CD4-positive, CD25-positive, alpha-beta regulatory T cell (primary cell): Measurements from ENCODE around the gene CACNA1H. TPM values are rescaled to one million over a fixed set of nuclear protein-coding genes. Genes with fewer than 3 reads are reported as not detected.
"Not testable (repeated sequence)": the region's sequence is repeated elsewhere in the genome, so short reads cannot be mapped to it uniquely, and the experiment has no call there.

ENCODE experiments used
- ATAC-seq, 2 donors: fragments of 150-1000 bp; cut with Tn5 transposase; one replicate each; pipeline ENCODE4 v1.10.0; 2021; ENCODE audit warnings: low read depth in 2 of 2, moderate number of reproducible peaks in 2 of 2, moderate library complexity in 1 of 2
- DNase-seq, 3 donors: peaks; one replicate each; pipeline versions ENCODE4 v3.0.0 to v3.0.0-alpha.2; 2012 to 2022; ENCODE audit warnings: mixed read lengths in 1 of 3
- H3K27ac ChIP-seq: one replicate; pipeline ENCODE4 v1.7.0; 2013; ENCODE audit warnings: mild to moderate bottlenecking, low read length; ENCODE audit not compliant: insufficient read depth, poor library complexity, severe bottlenecking
- H3K27me3 ChIP-seq: one replicate; pipeline ENCODE4 v1.7.0; 2013; ENCODE audit warnings: low read length; ENCODE audit not compliant: control insufficient read depth, insufficient read depth
- H3K36me3 ChIP-seq: one replicate; pipeline ENCODE4 v1.7.0; 2013; ENCODE audit warnings: mild to moderate bottlenecking, low read length, moderate library complexity; ENCODE audit not compliant: control insufficient read depth, insufficient read depth
- H3K4me1 ChIP-seq: 2 replicates; pipeline ENCODE4 v1.7.0; 2013; ENCODE audit warnings: mild to moderate bottlenecking, low read length; ENCODE audit not compliant: insufficient read depth, control insufficient read depth, poor library complexity, severe bottlenecking
- H3K4me3 ChIP-seq: one replicate; pipeline ENCODE4 v1.7.0; 2013; ENCODE audit warnings: low read depth, mild to moderate bottlenecking, low read length, moderate library complexity
- H3K9me3 ChIP-seq, 2 experiments: 1 replicate in 1 of 2; 2 replicates in 1 of 2; pipeline ENCODE4 v1.7.0; 2013; ENCODE audit warnings: low read length in 2 of 2, mild to moderate bottlenecking in 1 of 2, moderate library complexity in 1 of 2; ENCODE audit not compliant: control insufficient read depth in 2 of 2
- H3K27ac Mint-ChIP-seq, 3 donors: one replicate each; pipeline ENCODE4 v1.8.0; 2020 to 2022; ENCODE audit warnings: mild to moderate bottlenecking in 3 of 3, mixed read lengths in 3 of 3, moderate library complexity in 2 of 3
- H3K27me3 Mint-ChIP-seq: one replicate; pipeline ENCODE4 v1.8.0; 2022; ENCODE audit warnings: mild to moderate bottlenecking, mixed read lengths
- H3K36me3 Mint-ChIP-seq: one replicate; pipeline ENCODE4 v1.8.0; 2020; ENCODE audit warnings: mixed read lengths
- H3K4me1 Mint-ChIP-seq, 4 donors: one replicate each; pipeline ENCODE4 v1.8.0; 2020 to 2022; ENCODE audit warnings: mixed read lengths in 4 of 4, mild to moderate bottlenecking in 1 of 4
- H3K4me3 Mint-ChIP-seq, 4 donors: one replicate each; pipeline ENCODE4 v1.8.0; 2020 to 2022; ENCODE audit warnings: mild to moderate bottlenecking in 4 of 4, mixed read lengths in 4 of 4, moderate library complexity in 3 of 4
- H3K9me3 Mint-ChIP-seq, 7 donors: one replicate each; pipeline ENCODE4 v1.8.0; 2020 to 2022; ENCODE audit warnings: mixed read lengths in 7 of 7, mild to moderate bottlenecking in 3 of 7, moderate library complexity in 2 of 7
- polyA plus RNA-seq, 4 donors: library from polyadenylated mRNA; unstranded; fragments of 300-500 nt; fragmentation: Illumina TruSeq; gene quantifications; one replicate each; pipeline ENCODE4 v1.2.3, GENCODE V29; 2021
- total RNA-seq: library from RNA; stranded (reverse); gene quantifications from one replicate; pipeline ENCODE4 v1.2.3, GENCODE V29; 2022

Gene CACNA1H
- total and polyA plus RNA-seq, 5 donors from 2014 or later, result 0.37 to 4.2 (median 0.50) TPM; not detected in 1

DNA sequence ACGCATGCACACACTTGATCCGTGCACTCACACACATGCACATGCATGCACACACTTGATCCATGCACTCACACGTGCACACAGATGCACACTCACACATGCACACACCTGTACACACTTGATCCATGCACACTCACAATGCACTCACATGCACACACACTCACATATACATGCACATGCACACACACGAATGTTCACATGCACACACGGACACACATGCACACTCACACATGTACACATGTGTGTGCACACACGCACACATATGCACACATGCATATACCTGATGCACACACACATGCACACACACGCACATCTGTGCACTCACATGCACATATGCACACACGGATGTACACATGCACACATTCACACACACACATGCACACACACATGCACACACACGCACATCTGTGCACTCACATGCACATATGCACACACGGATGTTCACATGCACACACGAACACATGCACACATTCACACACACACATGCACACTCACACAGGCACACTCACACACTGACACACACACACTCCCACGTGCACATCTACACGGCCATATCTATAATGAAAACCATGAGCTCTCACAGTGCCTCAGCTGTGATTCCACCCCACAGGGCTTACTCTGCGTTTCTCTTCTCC is 95.1 kb downstream of the CACNA1H start:
- not testable (repeated sequence) for H3K4me1 Mint-ChIP-seq, H3K27me3 ChIP-seq, H3K27me3 Mint-ChIP-seq, ATAC-seq, H3K27ac Mint-ChIP-seq, H3K4me3 ChIP-seq, H3K4me1 ChIP-seq, DNase-seq, H3K36me3 ChIP-seq, H3K9me3 ChIP-seq, H3K9me3 Mint-ChIP-seq, H3K36me3 Mint-ChIP-seq, H3K4me3 Mint-ChIP-seq, H3K27ac ChIP-seq

DNA sequence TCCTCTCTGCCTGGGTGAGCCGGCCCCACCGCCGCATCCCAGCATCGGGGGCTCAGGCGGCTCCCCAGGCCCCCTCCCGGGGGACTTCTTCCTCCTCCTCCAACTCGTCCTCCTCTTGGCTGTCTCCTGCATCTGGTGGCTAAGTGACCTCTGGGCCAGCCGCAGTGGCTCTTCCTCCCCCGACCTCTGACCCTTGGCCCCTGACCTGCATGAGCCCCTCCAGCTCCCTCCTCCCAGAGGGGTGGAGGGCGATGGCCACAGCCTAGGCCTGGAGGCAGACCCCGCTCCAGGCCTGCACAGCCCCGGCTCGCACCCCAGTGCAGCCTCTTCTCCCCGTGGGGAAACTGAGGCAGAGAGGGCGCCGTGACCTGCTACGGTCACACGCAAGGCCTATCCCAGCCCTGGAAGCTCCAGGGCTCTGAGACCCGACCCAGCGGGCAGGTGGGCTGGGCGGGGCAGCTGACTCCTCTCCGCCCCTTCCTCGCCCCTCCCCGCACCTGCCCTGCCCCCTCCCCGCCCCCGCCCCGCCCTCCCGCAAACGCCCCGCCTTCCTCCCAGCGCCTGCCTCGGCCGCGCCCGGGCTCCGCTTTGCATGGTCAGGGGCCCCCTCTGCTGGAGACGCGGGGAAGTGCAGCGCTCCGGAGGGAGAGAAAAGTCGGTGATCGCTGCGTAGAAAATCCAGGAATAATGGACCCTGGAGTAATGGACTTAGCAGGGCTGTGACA is 96.3 kb downstream of the CACNA1H start:
- H3K4me3 Mint-ChIP-seq, DNase-seq, H3K9me3 ChIP-seq: not testable (repeated sequence)

DNA sequence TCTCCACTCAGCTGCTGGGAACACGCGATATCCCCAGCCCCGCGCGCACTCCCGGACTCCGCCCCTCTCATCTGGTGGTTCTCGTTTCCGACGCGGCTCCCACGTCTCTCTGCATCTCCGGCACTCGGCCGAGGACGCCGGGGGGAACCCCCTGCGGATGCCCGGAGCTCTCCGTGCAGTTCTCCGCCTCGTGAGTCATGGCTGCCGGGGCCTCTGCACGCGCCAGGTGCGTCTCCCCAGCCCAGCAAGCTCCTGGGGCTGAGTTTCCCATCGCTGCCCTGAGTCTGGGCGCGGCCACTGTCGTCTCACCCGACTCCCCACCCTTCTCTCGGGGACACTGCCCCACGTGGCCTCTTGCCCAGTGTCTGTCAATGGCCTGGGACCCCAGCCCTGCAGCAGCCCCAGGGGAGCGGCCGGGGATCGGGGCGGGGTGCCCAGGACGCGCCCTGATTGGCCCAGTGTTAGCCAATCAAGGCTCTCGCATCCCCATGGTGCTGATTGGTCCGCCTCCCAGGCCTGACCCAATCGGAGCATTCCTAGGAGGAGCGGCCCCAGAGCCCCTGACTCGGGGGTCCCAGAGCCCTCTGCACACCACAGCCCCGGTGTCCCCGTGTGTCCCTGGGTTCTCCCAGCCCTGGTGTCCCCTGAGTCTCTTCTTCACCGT is 100.9 kb downstream of the CACNA1H start:
- not testable (repeated sequence) for ATAC-seq, H3K9me3 ChIP-seq, H3K36me3 ChIP-seq, H3K36me3 Mint-ChIP-seq, H3K4me3 Mint-ChIP-seq, H3K27me3 Mint-ChIP-seq, H3K4me1 Mint-ChIP-seq, H3K27ac Mint-ChIP-seq, H3K4me3 ChIP-seq, H3K27ac ChIP-seq, H3K27me3 ChIP-seq, DNase-seq, H3K4me1 ChIP-seq, H3K9me3 Mint-ChIP-seq

More for the DNA sequence above, 96.3 kb downstream of the CACNA1H start:
- H3K36me3 ChIP-seq, H3K36me3 Mint-ChIP-seq, H3K9me3 Mint-ChIP-seq, H3K27me3 ChIP-seq, H3K27ac ChIP-seq, H3K27ac Mint-ChIP-seq, H3K4me1 Mint-ChIP-seq, H3K4me1 ChIP-seq, H3K4me3 ChIP-seq, H3K27me3 Mint-ChIP-seq: not testable (repeated sequence)
- peak; percentile 67 to 71 for ATAC-seq

DNA sequence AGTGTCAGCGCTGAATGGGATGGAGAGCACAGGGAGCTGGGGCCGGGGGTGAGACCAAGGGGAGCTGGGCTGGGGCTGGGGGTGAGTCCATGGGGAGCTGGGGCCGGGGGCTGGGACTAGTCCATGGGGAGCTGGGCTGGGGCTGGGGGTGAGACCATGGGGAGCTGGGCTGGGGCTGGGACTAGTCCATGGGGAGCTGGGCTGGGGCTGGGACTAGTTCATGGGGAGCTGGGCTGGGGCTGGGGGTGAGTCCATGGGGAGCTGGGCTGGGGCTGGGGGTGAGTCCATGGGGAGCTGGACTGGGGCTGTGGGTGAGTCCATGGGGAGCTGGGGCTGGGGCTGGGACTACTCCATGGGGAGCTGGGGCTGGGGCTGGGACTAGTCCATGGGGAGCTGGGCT is 101.9 kb downstream of the CACNA1H start:
- H3K9me3 Mint-ChIP-seq, H3K4me3 ChIP-seq, H3K9me3 ChIP-seq, ATAC-seq, H3K36me3 Mint-ChIP-seq, H3K27me3 Mint-ChIP-seq, H3K4me1 Mint-ChIP-seq, H3K27ac Mint-ChIP-seq, H3K36me3 ChIP-seq, H3K27ac ChIP-seq, H3K4me3 Mint-ChIP-seq, H3K27me3 ChIP-seq, DNase-seq, H3K4me1 ChIP-seq: not testable (repeated sequence)

DNA sequence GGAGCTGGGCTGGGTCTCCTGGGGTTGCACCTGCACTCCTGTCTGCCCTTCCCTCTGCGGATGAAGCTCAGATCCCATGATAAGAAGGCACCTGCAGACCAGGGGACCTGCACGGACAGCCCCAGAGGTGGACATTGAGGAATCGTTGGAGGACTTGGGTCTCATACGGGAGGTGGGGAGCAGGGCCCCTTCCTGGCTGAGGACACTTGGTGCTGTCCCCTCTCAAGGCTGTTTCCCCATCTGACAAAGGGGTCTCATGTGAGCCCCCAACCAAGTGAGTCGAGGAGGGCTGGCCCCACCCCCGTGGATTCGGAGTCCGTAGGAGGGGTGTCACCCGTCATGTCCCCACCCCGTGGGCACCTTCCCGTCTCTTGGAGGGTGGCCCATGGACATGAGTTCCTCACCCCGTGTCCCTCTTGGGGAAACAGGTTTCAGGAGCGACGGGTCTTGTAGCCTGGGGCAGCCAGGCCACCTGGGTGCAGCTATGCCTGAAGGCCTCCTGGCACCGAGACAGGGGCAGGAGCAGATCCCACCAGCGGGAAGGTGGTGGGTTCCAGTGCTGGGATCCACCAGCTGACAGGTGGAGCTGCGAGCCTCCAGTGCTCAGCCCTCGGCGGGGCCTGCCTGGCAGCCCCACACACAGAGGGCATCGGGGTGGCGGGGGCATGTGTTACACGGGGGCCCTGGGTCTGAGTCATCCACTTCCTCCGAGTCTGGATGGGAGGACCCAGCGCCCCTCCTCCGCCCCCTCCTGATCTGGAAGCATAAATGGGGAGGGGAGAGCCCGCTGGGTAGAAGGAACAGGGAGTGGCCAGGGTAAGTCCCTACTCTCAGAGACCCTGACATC is 102.6 kb downstream of the CACNA1H start, which contains the start of gene TPSD1:
Gene TPSD1, plus strand, starts transcription at position 794 of the 847 bp plus-strand sequence. CDS start 212 bp downstream, outside the sequence.
- not testable (repeated sequence) for H3K4me3 ChIP-seq, H3K27me3 Mint-ChIP-seq, H3K9me3 Mint-ChIP-seq, H3K36me3 ChIP-seq, H3K4me1 Mint-ChIP-seq, DNase-seq, H3K27me3 ChIP-seq, H3K4me3 Mint-ChIP-seq, H3K9me3 ChIP-seq, H3K36me3 Mint-ChIP-seq, H3K4me1 ChIP-seq, H3K27ac Mint-ChIP-seq, H3K27ac ChIP-seq
- ATAC-seq, result peak in 1 of 2 donors; percentile 11

DNA sequence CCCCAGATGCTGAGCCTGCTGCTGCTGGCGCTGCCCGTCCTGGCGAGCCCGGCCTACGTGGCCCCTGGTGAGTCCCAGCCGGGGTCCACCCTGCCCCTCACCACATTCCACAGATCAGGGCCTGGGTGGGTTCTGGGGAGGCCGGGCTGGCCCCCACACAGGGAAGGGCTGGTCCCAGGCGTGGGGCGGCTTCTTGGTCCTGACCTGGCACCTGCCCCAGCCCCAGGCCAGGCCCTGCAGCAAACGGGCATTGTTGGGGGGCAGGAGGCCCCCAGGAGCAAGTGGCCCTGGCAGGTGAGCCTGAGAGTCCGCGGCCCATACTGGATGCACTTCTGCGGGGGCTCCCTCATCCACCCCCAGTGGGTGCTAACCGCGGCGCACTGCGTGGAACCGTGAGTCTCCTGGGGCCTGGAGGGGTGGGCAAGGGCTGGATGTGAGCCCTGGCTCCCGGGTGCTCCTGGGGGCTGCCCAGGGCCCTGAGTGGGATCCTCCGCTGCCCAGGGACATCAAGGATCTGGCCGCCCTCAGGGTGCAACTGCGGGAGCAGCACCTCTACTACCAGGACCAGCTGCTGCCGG is 103.5 kb downstream of the CACNA1H start:
- not testable (repeated sequence) for H3K36me3 Mint-ChIP-seq, H3K27me3 ChIP-seq, H3K27ac Mint-ChIP-seq, H3K36me3 ChIP-seq, DNase-seq, H3K4me3 Mint-ChIP-seq, H3K9me3 Mint-ChIP-seq, ATAC-seq, H3K9me3 ChIP-seq, H3K4me3 ChIP-seq, H3K4me1 ChIP-seq, H3K27ac ChIP-seq, H3K4me1 Mint-ChIP-seq
- peaks cover 10% of the 10 kb centered on the region for H3K27me3 Mint-ChIP-seq

DNA sequence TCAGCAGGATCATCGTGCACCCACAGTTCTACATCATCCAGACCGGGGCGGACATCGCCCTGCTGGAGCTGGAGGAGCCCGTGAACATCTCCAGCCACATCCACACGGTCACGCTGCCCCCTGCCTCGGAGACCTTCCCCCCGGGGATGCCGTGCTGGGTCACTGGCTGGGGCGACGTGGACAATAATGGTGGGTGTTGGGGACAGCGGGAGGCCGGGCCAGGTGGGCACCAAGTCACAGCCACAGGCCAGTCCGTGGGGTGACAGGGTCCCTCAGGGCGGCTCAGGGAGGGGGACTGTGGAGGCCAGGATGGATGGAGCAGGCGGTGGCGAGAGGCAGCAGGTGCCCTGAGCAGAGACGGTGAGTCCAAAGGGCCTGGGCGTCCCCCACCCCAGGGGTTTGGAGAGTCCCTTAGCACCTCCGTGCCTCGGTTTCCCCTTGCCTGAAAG is 104.0 kb downstream of the CACNA1H start:
- peaks cover 10% of the 10 kb centered on the region for H3K27me3 Mint-ChIP-seq
- H3K36me3 Mint-ChIP-seq, result no peaks in the 10 kb centered on the region
- ATAC-seq (no peak), DNase-seq (no peak)
- H3K27ac Mint-ChIP-seq, result no peak overlapping the region
- no peak overlapping the region for H3K27ac ChIP-seq
- H3K4me3 Mint-ChIP-seq, result no peak overlapping the region
- no peaks in the 10 kb centered on the region for H3K27me3 ChIP-seq
- no peak overlapping the region for H3K4me3 ChIP-seq
- H3K36me3 ChIP-seq, result no peaks in the 10 kb centered on the region
- H3K4me1 Mint-ChIP-seq, result peaks cover 0 to 7% (median 1%) of the 10 kb centered on the region in 4 donors
- H3K9me3 ChIP-seq, result no peaks in the 10 kb centered on the region
- H3K4me1 ChIP-seq, result peaks cover 8% of the 10 kb centered on the region
- no peaks in the 10 kb centered on the region for H3K9me3 Mint-ChIP-seq
